SK-N-SH (cell line): Measurements from ENCODE around the gene RASGRF1. TPM values are rescaled to one million over a fixed set of nuclear protein-coding genes. Genes with fewer than 3 reads are reported as not detected.

Source experiments
- CTCF ChIA-PET: fragments of 300-600, 350-600 bp; formaldehyde crosslinking; extraction: SDS; loops from one replicate; lab custom pipeline; 2021; lab: Yijun Ruan, JAX
- POLR2A ChIA-PET: fragments of 350-600 bp; sonication (Branson Sonifier 250); formaldehyde crosslinking; extraction: SDS; loops from one replicate; lab custom pipeline; 2020; ENCODE audit warnings: antibody characterized with exemption, inconsistent platforms; lab: Yijun Ruan, JAX
- DNase-seq: peaks from one replicate; pipeline ENCODE4 v3.0.0; 2012
- H2AFZ ChIP-seq: fragments of 200-600 bp; sonication (generic); 2 replicates; pipeline ENCODE4 v1.8.1; 2016; ENCODE audit warnings: antibody characterized with exemption, mild to moderate bottlenecking, low read depth
- H3F3A ChIP-seq: fragments of 200-600 bp; sonication (generic); replicated peaks from 2 replicates; pipeline ENCODE3; 2016; ENCODE audit warnings: antibody characterized with exemption, mild to moderate bottlenecking; ENCODE audit not compliant: insufficient read depth
- H3K27ac ChIP-seq, 2 experiments: fragments of 200-500 bp in 1 of 2; fragments of 200-600 bp in 1 of 2; sonication (Bioruptor generic) in 1 of 2; sonication (generic), shearing (Covaris generic) in 1 of 2; 2 replicates each; pipeline versions ENCODE4 v1.5.1 to v1.6.1; 2014 to 2016; ENCODE audit warnings: low read depth in 2 of 2, inconsistent platforms in 1 of 2, low read length in 1 of 2, mild to moderate bottlenecking in 1 of 2, mixed read lengths in 1 of 2
- H3K27me3 ChIP-seq: fragments of 200-600 bp; sonication (generic), shearing (Covaris generic); 2 replicates; pipeline ENCODE4 v1.6.1; 2016; ENCODE audit warnings: mixed run types; ENCODE audit not compliant: insufficient read depth
- H3K36me3 ChIP-seq, 2 experiments: fragments of 200-500 bp in 1 of 2; fragments of 200-600 bp in 1 of 2; sonication (Bioruptor generic) in 1 of 2; sonication (generic) in 1 of 2; replicated peaks in 1 of 2; 2 replicates each; pipeline versions ENCODE3 to v1.5.1; 2014 to 2016; ENCODE audit warnings: low read length in 1 of 2, mild to moderate bottlenecking in 1 of 2; ENCODE audit not compliant: insufficient read depth in 2 of 2, control insufficient read depth in 1 of 2
- H3K4me1 ChIP-seq, 2 experiments: fragments of 200-500 bp in 1 of 2; fragments of 200-600 bp in 1 of 2; sonication (Bioruptor generic) in 1 of 2; sonication (generic), shearing (Covaris generic) in 1 of 2; 2 replicates each; pipeline versions ENCODE4 v1.5.1 to v1.6.1; 2014 to 2016; ENCODE audit warnings: low read depth in 1 of 2, low read length in 1 of 2, mixed run types in 1 of 2; ENCODE audit not compliant: insufficient read depth in 2 of 2, control insufficient read depth in 1 of 2
- H3K4me2 ChIP-seq: fragments of 200-600 bp; sonication (generic), shearing (Covaris generic); 2 replicates; pipeline ENCODE4 v1.6.1; 2017; ENCODE audit warnings: mixed run types
- H3K4me3 ChIP-seq, 2 experiments: fragments of 200-500 bp in 1 of 2; fragments of 200-600 bp in 1 of 2; sonication (Bioruptor generic) in 1 of 2; sonication (generic), shearing (Covaris generic) in 1 of 2; 2 replicates each; pipeline versions ENCODE4 v1.5.1 to v1.8.1; 2014 to 2016; ENCODE audit warnings: low read depth in 2 of 2, inconsistent platforms in 1 of 2, low read length in 1 of 2, mild to moderate bottlenecking in 1 of 2, mixed read lengths in 1 of 2, moderate library complexity in 1 of 2
- H3K79me2 ChIP-seq: fragments of 200-600 bp; sonication (generic); 2 replicates; pipeline ENCODE4 v1.8.1; 2017; ENCODE audit warnings: mild to moderate bottlenecking; ENCODE audit not compliant: insufficient read depth
- H3K9ac ChIP-seq: fragments of 200-600 bp; sonication (generic); 2 replicates; pipeline ENCODE4 v1.6.1; 2017; ENCODE audit warnings: mixed run types
- H3K9me2 ChIP-seq: fragments of 200-600 bp; sonication (generic); 2 replicates; pipeline ENCODE4 v1.6.1; 2017; ENCODE audit warnings: mixed run types
- H3K9me3 ChIP-seq: fragments of 200-600 bp; sonication (generic); 2 replicates; pipeline ENCODE4 v1.6.1; 2017; ENCODE audit warnings: mixed run types, mild to moderate bottlenecking, moderate library complexity
- H4K20me1 ChIP-seq: fragments of 200-600 bp; sonication (generic); 2 replicates; pipeline ENCODE4 v1.6.1; 2017; ENCODE audit warnings: mild to moderate bottlenecking, mixed run types; ENCODE audit not compliant: insufficient read depth
- ELF1 ChIP-seq: IDR thresholded peaks from 2 replicates; pipeline ENCODE4 v1.4.0; 2012
- EP300 ChIP-seq, 2 experiments: IDR thresholded peaks; 2 replicates each; pipeline versions ENCODE4 v1.4.0 to v1.6.1; 2012; ENCODE audit warnings: borderline replicate concordance in 1 of 2, low read depth in 1 of 2, low read length in 1 of 2
- FOXJ3 ChIP-seq: sonication (generic); formaldehyde crosslinking; IDR thresholded peaks from 2 replicates; pipeline ENCODE4 v1.5.1; 2020; ENCODE audit warnings: mild to moderate bottlenecking, missing genetic modification reagents
- GABPA ChIP-seq: IDR thresholded peaks from 2 replicates; pipeline ENCODE4 v1.4.0; 2012; ENCODE audit warnings: low read depth, mild to moderate bottlenecking
- GATA2 ChIP-seq: sonication (generic); formaldehyde crosslinking; IDR thresholded peaks from 2 replicates; pipeline ENCODE4 v1.5.0; 2020; ENCODE audit warnings: mild to moderate bottlenecking, missing genetic modification reagents
- JUND ChIP-seq: IDR thresholded peaks from 2 replicates; pipeline ENCODE4 v1.4.0; 2012
- MXI1 ChIP-seq: IDR thresholded peaks from 2 replicates; pipeline ENCODE4 v1.6.1; 2012; ENCODE audit warnings: mild to moderate bottlenecking, low read depth, low read length, improper control_type of control experiment
- POLR2AphosphoS5 ChIP-seq: IDR thresholded peaks from 2 replicates; pipeline ENCODE4 v1.6.1; 2012; ENCODE audit warnings: low read depth, low read length
- RAD21 ChIP-seq: IDR thresholded peaks from 2 replicates; pipeline ENCODE4 v1.6.1; 2012; ENCODE audit warnings: mild to moderate bottlenecking, low read length
- RFX5 ChIP-seq: IDR thresholded peaks from 2 replicates; pipeline ENCODE4 v1.6.1; 2012; ENCODE audit warnings: mild to moderate bottlenecking, improper control_type of control experiment, low read length
- SIN3A ChIP-seq: IDR thresholded peaks from 2 replicates; pipeline ENCODE4 v1.6.1; 2012; ENCODE audit warnings: low read depth, mild to moderate bottlenecking, low read length, moderate library complexity, borderline replicate concordance
- SMC3 ChIP-seq: IDR thresholded peaks from 2 replicates; pipeline ENCODE4 v1.6.1; 2012; ENCODE audit warnings: low read depth, low read length, improper control_type of control experiment
- TAF1 ChIP-seq: IDR thresholded peaks from 2 replicates; pipeline ENCODE4 v1.6.1; 2012; ENCODE audit warnings: low read depth, mild to moderate bottlenecking, low read length, moderate library complexity, borderline replicate concordance
- TEAD4 ChIP-seq: IDR thresholded peaks from 2 replicates; pipeline ENCODE4 v1.4.0; 2012; ENCODE audit warnings: mild to moderate bottlenecking, borderline replicate concordance; ENCODE audit not compliant: insufficient read depth
- WGBS: methylation state at CpG from one replicate; pipeline ENCODE4 v1.1.6; 2017; ENCODE audit warnings: low lambda C conversion rate; 5-methylcytosine and 5-hydroxymethylcytosine counted together
- polyA plus RNA-seq, 3 experiments: library from polyadenylated mRNA; depleted of rRNA; stranded (reverse); fragments of >200 nt; gene quantifications; 2 replicates each; pipeline ENCODE4 v1.2.3, GENCODE V29; 2012
- TF ChIP-seq, protein P1 (sequence below): fragments of 200-600 bp; sonication (generic); IDR thresholded peaks from 2 replicates; pipeline ENCODE4 v1.6.1; 2017; ENCODE audit warnings: antibody characterized with exemption, mild to moderate bottlenecking, moderate library complexity
- TF ChIP-seq, protein P2 (sequence below): IDR thresholded peaks from 2 replicates; pipeline ENCODE4 v1.4.0; 2012; ENCODE audit warnings: low read depth, borderline replicate concordance
- TF ChIP-seq, protein P3 (sequence below): IDR thresholded peaks from 2 replicates; pipeline ENCODE4; 2012
- TF ChIP-seq, protein P4 (sequence below): IDR thresholded peaks from 2 replicates; pipeline ENCODE4 v1.4.0; 2012; ENCODE audit warnings: low read depth

The RASGRF1 gene
- polyA plus RNA-seq, 1 of the 3 experiments (the other 2 are of a cell fraction): 0.10 TPM

DNA sequence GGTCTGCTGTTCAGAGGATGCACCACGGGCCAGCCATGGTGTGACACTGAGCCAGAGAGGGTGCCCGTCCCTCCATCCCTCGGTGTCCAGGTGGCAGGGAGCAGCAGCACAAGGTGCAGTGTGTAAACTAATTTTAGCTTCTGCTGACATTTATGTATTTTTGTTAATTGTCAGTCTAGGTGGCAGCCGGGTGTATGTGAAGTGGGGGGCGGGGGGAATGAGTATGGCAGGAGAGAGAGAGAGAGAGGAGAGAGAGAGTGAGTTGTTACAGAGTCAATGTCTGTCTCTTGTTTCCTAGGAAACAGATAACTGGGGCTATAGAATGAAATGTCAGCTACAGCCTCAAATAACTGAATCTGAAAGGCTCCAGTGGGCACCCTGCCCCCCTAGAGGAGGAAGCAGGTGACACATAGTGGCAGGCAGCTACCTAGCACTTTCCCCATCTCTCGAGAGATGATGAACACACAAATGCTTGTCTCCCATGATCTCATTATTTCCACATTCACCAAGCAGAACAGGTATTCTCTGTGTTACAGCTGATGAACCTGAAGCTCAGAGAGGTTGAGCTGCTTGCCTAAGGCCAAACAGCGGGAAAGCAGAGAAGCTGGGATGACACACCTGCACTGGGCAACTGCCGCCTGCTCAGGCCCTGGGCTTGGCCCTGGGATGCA is 24.7 kb downstream of the RASGRF1 start:
- Histone ChIP-seq H3K27ac (no peak overlapping the region), H3K4me1 (no peaks in the 10 kb centered on the region), H3K4me3 (no peak overlapping the region), H3K27me3 (peaks cover 1% of the 10 kb centered on the region; the same call in 1 of the 2 replicates), H3K79me2 (no peaks in the 10 kb centered on the region), H3K9ac (no peak overlapping the region), H4K20me1 (no peaks in the 10 kb centered on the region), H3K36me3 (no peaks in the 10 kb centered on the region), H3K9me3 (no peaks in the 10 kb centered on the region), H3K9me2 (no peaks in the 10 kb centered on the region), H2AFZ (no peak overlapping the region), H3F3A (no peaks in the 10 kb centered on the region), H3K4me2 (no peak overlapping the region)
- DNase-seq: no peak
- CTCF ChIA-PET: interaction anchor here (0.8 to 2.6 kb wide), 3 partner anchors 22 to 119 kb away, joined by 3 to 9 read pairs (median 4); no protein-coding TSS in a partner anchor
- TF ChIP-seq RFX5: no peak
- TF ChIP-seq FOXJ3: no peak
- no peak for TF ChIP-seq ELF1
- TF ChIP-seq, protein P1, sequence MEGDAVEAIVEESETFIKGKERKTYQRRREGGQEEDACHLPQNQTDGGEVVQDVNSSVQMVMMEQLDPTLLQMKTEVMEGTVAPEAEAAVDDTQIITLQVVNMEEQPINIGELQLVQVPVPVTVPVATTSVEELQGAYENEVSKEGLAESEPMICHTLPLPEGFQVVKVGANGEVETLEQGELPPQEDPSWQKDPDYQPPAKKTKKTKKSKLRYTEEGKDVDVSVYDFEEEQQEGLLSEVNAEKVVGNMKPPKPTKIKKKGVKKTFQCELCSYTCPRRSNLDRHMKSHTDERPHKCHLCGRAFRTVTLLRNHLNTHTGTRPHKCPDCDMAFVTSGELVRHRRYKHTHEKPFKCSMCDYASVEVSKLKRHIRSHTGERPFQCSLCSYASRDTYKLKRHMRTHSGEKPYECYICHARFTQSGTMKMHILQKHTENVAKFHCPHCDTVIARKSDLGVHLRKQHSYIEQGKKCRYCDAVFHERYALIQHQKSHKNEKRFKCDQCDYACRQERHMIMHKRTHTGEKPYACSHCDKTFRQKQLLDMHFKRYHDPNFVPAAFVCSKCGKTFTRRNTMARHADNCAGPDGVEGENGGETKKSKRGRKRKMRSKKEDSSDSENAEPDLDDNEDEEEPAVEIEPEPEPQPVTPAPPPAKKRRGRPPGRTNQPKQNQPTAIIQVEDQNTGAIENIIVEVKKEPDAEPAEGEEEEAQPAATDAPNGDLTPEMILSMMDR: no peak
- TF ChIP-seq POLR2AphosphoS5: no peak
- TF ChIP-seq TEAD4: no peak
- no peak for TF ChIP-seq SIN3A
- TF ChIP-seq, protein P2, sequence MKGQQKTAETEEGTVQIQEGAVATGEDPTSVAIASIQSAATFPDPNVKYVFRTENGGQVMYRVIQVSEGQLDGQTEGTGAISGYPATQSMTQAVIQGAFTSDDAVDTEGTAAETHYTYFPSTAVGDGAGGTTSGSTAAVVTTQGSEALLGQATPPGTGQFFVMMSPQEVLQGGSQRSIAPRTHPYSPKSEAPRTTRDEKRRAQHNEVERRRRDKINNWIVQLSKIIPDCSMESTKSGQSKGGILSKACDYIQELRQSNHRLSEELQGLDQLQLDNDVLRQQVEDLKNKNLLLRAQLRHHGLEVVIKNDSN: no peak
- TF ChIP-seq, protein P3, sequence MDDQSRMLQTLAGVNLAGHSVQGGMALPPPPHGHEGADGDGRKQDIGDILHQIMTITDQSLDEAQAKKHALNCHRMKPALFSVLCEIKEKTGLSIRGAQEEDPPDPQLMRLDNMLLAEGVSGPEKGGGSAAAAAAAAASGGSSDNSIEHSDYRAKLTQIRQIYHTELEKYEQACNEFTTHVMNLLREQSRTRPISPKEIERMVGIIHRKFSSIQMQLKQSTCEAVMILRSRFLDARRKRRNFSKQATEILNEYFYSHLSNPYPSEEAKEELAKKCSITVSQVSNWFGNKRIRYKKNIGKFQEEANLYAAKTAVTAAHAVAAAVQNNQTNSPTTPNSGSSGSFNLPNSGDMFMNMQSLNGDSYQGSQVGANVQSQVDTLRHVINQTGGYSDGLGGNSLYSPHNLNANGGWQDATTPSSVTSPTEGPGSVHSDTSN: no peak
- no peak for TF ChIP-seq GABPA
- TF ChIP-seq SMC3: no peak
- TF ChIP-seq, protein P4, sequence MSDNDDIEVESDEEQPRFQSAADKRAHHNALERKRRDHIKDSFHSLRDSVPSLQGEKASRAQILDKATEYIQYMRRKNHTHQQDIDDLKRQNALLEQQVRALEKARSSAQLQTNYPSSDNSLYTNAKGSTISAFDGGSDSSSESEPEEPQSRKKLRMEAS: no peak
- no peak for TF ChIP-seq MXI1
- TF ChIP-seq EP300 (IDR thresholded peaks at IDR 0.05; ENCODE audit: borderline replicate concordance in 1 of 2, low read depth in 1 of 2, low read length in 1 of 2): no peak
- POLR2A ChIA-PET: no interaction called here
- 52% methylated on average over 7 of the region's 8 CpGs for WGBS

DNA sequence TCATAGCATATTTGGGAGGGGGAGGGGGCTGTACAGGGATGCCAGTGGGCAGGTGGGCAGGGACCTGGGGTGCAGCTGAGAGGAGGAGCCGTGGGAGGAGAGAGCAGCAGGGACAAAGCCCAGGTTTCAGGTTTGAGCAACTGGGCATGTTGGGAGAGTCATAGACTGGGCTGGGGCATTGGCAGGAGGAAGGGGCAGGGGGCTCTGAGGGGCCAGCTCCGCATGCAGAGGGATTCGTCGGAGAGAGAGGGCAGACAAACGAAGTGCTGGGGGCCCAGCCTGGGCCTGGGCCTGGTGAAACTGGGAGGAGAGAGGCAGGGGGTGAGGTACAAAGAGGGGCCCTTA is 25.2 kb downstream of the RASGRF1 start:
- Histone ChIP-seq H3K79me2 (no peaks in the 10 kb centered on the region), H3K9me2 (no peaks in the 10 kb centered on the region), H4K20me1 (no peaks in the 10 kb centered on the region), H3F3A (no peaks in the 10 kb centered on the region), H3K9ac (no peak overlapping the region), H3K4me1 (no peaks in the 10 kb centered on the region), H3K27ac (no peak overlapping the region), H2AFZ (no peak overlapping the region), H3K9me3 (no peaks in the 10 kb centered on the region), H3K27me3 (peaks cover 6% of the 10 kb centered on the region; the same call in 1 of the 2 replicates), H3K4me2 (no peak overlapping the region), H3K4me3 (no peak overlapping the region), H3K36me3 (no peaks in the 10 kb centered on the region)
- TF ChIP-seq TAF1: no peak
- TF ChIP-seq, protein P3: no peak
- no peak for TF ChIP-seq JUND
- TF ChIP-seq GATA2 (CRISPR knock-in tag): no peak
- no peak for TF ChIP-seq RAD21
- ChIA-PET CTCF (interaction anchor here (0.8 to 2.6 kb wide), 3 partner anchors 23 to 119 kb away, joined by 3 to 9 read pairs (median 4); no protein-coding TSS in a partner anchor), POLR2A (no interaction called here)
- WGBS: 47% methylated on average over 5 of the region's 5 CpGs
- DNase-seq: no peak
